Nephron progenitor cell (in vitro differentiated cells): Measurements from ENCODE around the gene STMND1.

Experiments
- DNase-seq: peaks from one replicate; pipeline ENCODE4 v3.0.0; 2021
- H3K27ac Mint-ChIP-seq: 2 replicates; pipeline ENCODE4 v1.8.0; 2021; ENCODE audit warnings: mild to moderate bottlenecking, moderate library complexity, mixed read lengths
- H3K27me3 Mint-ChIP-seq: 2 replicates; pipeline ENCODE4 v1.8.0; 2021; ENCODE audit warnings: mild to moderate bottlenecking, low read depth, mixed read lengths; ENCODE audit not compliant: poor library complexity
- H3K36me3 Mint-ChIP-seq: 2 replicates; pipeline ENCODE4 v1.8.0; 2021; ENCODE audit warnings: low read depth, mixed read lengths
- H3K4me1 Mint-ChIP-seq: 2 replicates; pipeline ENCODE4 v1.8.0; 2021; ENCODE audit warnings: mixed read lengths
- H3K4me3 Mint-ChIP-seq: 2 replicates; pipeline ENCODE4 v1.8.0; 2021; ENCODE audit warnings: mild to moderate bottlenecking, moderate library complexity, mixed read lengths
- H3K9me3 Mint-ChIP-seq: 2 replicates; pipeline ENCODE4 v1.8.0; 2021; ENCODE audit warnings: mild to moderate bottlenecking, moderate library complexity, mixed read lengths
- TF ChIP-seq, protein P1 (sequence below): fragments of 200-600 bp; sonication (generic); IDR thresholded peaks from 2 replicates; pipeline ENCODE4 v1.5.0; 2021; ENCODE audit warnings: antibody characterized with exemption

The STMND1 gene

DNA sequence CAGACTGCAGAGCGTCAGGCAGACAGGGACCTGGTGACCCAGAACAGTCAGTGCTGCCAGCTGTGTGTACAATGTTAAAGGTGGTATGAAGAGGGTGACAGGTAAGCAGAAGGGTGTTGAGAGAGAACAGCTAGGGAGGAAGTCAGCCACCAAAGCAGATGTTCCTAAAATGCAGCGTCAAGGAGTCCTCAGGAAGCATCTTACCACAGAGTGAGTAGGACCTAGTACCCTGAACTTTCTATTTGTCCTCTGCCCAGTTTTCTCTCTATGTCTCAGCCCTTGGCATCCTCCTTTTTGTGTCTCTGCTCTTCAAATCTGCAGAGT lies 14.2 kb downstream of the STMND1 start:
- no peak for DNase-seq
- Mint-ChIP-seq H3K27me3 (peaks cover 9% of the 10 kb centered on the region), H3K4me3 (no peak overlapping the region), H3K9me3 (no peaks in the 10 kb centered on the region), H3K36me3 (no peaks in the 10 kb centered on the region), H3K4me1 (peaks cover 14% of the 10 kb centered on the region), H3K27ac (no peak overlapping the region)
- TF ChIP-seq, protein P1, sequence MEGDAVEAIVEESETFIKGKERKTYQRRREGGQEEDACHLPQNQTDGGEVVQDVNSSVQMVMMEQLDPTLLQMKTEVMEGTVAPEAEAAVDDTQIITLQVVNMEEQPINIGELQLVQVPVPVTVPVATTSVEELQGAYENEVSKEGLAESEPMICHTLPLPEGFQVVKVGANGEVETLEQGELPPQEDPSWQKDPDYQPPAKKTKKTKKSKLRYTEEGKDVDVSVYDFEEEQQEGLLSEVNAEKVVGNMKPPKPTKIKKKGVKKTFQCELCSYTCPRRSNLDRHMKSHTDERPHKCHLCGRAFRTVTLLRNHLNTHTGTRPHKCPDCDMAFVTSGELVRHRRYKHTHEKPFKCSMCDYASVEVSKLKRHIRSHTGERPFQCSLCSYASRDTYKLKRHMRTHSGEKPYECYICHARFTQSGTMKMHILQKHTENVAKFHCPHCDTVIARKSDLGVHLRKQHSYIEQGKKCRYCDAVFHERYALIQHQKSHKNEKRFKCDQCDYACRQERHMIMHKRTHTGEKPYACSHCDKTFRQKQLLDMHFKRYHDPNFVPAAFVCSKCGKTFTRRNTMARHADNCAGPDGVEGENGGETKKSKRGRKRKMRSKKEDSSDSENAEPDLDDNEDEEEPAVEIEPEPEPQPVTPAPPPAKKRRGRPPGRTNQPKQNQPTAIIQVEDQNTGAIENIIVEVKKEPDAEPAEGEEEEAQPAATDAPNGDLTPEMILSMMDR, result no peak

DNA sequence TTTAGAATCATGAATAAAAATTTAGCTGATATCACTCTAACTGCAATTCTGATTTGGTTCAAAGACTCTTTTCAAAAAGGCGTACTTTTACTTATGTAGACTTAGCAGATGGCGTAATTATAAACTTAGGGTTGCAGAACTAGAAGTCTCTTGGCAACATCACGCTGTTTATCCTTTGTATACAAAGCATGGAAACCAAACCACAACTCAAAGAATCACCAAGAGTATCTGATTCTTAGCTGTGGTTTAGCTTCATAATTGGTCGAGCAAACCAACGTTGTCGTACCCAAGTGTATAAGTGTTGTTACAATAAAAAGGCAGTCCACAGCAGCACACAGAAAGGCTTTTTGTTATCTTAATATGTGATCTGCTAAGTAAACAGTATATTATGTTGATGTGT lies 18.2 kb downstream of the STMND1 start:
- DNase-seq, result no peak
- H3K27ac Mint-ChIP-seq, result no peak overlapping the region
- H3K4me3 Mint-ChIP-seq, result no peak overlapping the region
- TF ChIP-seq, protein P1, result no peak
- peaks cover 7% of the 10 kb centered on the region for H3K27me3 Mint-ChIP-seq
- no peaks in the 10 kb centered on the region for H3K9me3 Mint-ChIP-seq
- H3K36me3 Mint-ChIP-seq, result no peaks in the 10 kb centered on the region
- peaks cover 9% of the 10 kb centered on the region for H3K4me1 Mint-ChIP-seq

DNA sequence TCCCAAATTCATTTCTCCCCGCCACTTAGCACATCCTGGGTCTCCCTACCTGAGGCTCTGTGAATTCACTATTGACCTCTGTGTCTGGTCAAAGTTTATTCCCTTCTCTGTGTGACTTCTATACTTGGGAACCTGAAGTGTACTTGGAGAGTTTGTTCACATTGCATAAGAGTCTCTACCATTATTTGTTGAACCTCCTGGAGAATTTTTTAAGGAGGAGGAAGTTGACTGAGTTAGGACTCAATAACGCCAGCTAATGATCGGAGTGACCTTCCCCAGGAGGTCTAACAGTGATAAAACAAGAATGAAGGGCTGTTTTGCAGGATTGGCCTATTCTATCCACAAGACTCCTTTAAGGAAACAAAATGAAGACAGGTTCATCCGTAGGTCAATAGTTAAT lies 23.6 kb downstream of the STMND1 start:
- Mint-ChIP-seq H3K4me1 (no peaks in the 10 kb centered on the region), H3K36me3 (no peaks in the 10 kb centered on the region), H3K27me3 (peaks cover 5% of the 10 kb centered on the region), H3K9me3 (peaks cover 3% of the 10 kb centered on the region), H3K4me3 (no peak overlapping the region), H3K27ac (no peak overlapping the region)
- DNase-seq, result no peak
- TF ChIP-seq, protein P1, result no peak

DNA sequence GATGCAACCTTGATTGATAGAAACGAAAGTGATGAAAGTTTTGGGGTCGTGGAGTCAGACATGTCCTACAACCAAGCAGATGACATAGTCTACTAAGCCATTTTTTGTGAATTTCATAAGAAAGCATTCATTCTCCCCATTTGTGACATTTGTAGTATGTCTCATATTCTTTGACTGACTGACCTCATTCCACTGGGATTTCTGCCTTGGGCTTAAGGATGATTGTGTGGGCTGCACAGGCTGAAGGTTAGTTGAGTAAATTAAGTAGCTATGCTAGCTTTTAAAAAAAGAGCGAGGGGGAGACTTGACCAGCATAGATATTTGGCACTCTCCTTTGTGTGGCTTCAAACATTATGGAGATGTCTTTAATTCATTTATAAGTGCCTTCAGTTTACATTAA lies 28.9 kb downstream of the STMND1 start:
- Mint-ChIP-seq H3K27me3 (peaks cover 7% of the 10 kb centered on the region), H3K4me3 (no peak overlapping the region), H3K9me3 (peaks cover 31% of the 10 kb centered on the region), H3K4me1 (no peaks in the 10 kb centered on the region), H3K27ac (no peak overlapping the region), H3K36me3 (no peaks in the 10 kb centered on the region)
- TF ChIP-seq, protein P1, result no peak
- no peak for DNase-seq

DNA sequence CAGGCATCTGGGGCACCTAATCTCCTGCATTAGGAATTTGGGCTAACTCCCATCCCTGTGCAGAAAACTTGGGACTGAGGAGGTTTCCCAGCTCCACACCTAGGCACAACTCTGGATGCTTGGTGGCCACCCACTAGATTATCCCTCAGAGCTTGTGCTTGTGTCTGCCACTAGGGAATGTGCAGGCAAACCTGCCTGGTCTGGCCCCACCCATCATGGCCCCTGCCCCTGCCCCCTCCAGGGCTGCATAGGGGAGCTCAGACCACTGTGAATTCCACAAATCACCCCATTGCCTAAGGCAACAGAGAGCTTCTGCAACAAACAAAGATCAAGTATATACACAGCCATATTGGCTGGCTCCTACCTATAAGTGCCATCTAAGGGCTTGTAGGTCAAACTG lies 31.1 kb downstream of the STMND1 start:
- H3K4me3 Mint-ChIP-seq, result no peak overlapping the region
- DNase-seq, result no peak
- H3K27me3 Mint-ChIP-seq, result peaks cover 7% of the 10 kb centered on the region
- TF ChIP-seq, protein P1, result no peak
- H3K36me3 Mint-ChIP-seq, result no peaks in the 10 kb centered on the region
- no peak overlapping the region for H3K27ac Mint-ChIP-seq
- H3K4me1 Mint-ChIP-seq, result no peaks in the 10 kb centered on the region
- H3K9me3 Mint-ChIP-seq, result peaks cover 53% of the 10 kb centered on the region

DNA sequence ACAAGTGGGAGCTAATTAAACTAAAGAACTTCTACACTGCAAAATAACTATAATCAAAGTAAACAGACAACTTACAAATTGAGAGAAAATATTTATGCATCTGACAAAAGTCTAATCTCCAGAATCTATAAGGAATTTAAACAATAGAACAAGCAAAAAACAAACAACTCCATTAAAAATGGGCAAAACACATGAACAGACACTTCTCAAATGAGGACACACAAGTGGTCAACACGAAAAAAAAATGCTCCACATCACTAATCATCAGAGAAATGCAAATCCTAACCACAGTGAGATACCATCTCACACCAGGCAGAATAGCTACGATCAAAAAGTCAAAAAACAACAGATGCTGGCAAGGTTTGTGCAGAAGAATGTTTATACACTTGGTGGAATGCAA lies 36.2 kb downstream of the STMND1 start:
- Mint-ChIP-seq H3K4me1 (no peaks in the 10 kb centered on the region), H3K27ac (no peak overlapping the region), H3K36me3 (no peaks in the 10 kb centered on the region), H3K4me3 (no peak overlapping the region), H3K9me3 (peaks cover 74% of the 10 kb centered on the region), H3K27me3 (peaks cover 11% of the 10 kb centered on the region)
- DNase-seq, result no peak
- TF ChIP-seq, protein P1, result no peak
